CD14-positive monocyte (primary cell): ENCODE data around the gene OSTC. TPM values are rescaled to one million over a fixed set of nuclear protein-coding genes. Genes with fewer than 3 reads are reported as not detected.

ENCODE experiments used
- DNase-seq, 3 donors: peaks; one replicate each; pipeline ENCODE4 v3.0.0-alpha.2; 2011 to 2022
- H2AFZ ChIP-seq: 2 replicates; pipeline ENCODE4 v1.6.0; 2012; ENCODE audit warnings: mild to moderate bottlenecking, low read depth, low read length, inconsistent platforms; ENCODE audit not compliant: insufficient read depth, poor library complexity, severe bottlenecking
- H3K27ac ChIP-seq, 2 donors: 1 replicate in 1 of 2; 2 replicates in 1 of 2; pipeline ENCODE4 v1.5.1; 2012 to 2013; ENCODE audit warnings: low read length in 2 of 2, control low read depth in 1 of 2, inconsistent platforms in 1 of 2, low read depth in 1 of 2, mild to moderate bottlenecking in 1 of 2
- H3K27me3 ChIP-seq, 2 donors: one replicate each; pipeline versions ENCODE4 v1.6.0 to v1.6.1; 2011 to 2013; ENCODE audit warnings: low read length in 2 of 2; ENCODE audit not compliant: control insufficient read depth in 2 of 2, insufficient read depth in 2 of 2
- H3K36me3 ChIP-seq, 2 donors: replicated peaks in 1 of 2; 1 replicate in 1 of 2; 2 replicates in 1 of 2; pipeline versions ENCODE4 v1.5.1 to v1.6.1; 2012 to 2013; ENCODE audit warnings: low read length in 2 of 2, control low read depth in 1 of 2, inconsistent platforms in 1 of 2, mild to moderate bottlenecking in 1 of 2; ENCODE audit not compliant: insufficient read depth in 2 of 2, control insufficient read depth in 1 of 2
- H3K4me1 ChIP-seq, 2 donors: 1 replicate in 1 of 2; 2 replicates in 1 of 2; pipeline versions ENCODE4 v1.5.1 to v1.6.1; 2012 to 2013; ENCODE audit warnings: low read length in 2 of 2, control low read depth in 1 of 2, inconsistent platforms in 1 of 2, mild to moderate bottlenecking in 1 of 2, moderate library complexity in 1 of 2; ENCODE audit not compliant: insufficient read depth in 2 of 2, control insufficient read depth in 1 of 2
- H3K4me2 ChIP-seq: replicated peaks from 2 replicates; pipeline ENCODE3; 2012; ENCODE audit warnings: low read length, moderate library complexity, mild to moderate bottlenecking; ENCODE audit not compliant: poor library complexity, severe bottlenecking; ENCODE audit errors: extremely low read depth
- H3K4me3 ChIP-seq, 3 experiments: fragments of 200-600 bp in 1 of 3; sonication (generic) in 1 of 3; replicated peaks in 1 of 3; 1 replicate in 2 of 3; 2 replicates in 1 of 3; pipeline ENCODE4 v1.5.1; 2011 to 2013; ENCODE audit warnings: low read length in 3 of 3, mild to moderate bottlenecking in 3 of 3, control low read depth in 2 of 3, low read depth in 2 of 3, inconsistent platforms in 1 of 3, moderate library complexity in 1 of 3
- H3K79me2 ChIP-seq: 2 replicates; pipeline ENCODE4 v1.6.0; 2012; ENCODE audit warnings: mild to moderate bottlenecking, control low read depth, inconsistent platforms, low read length, moderate library complexity; ENCODE audit not compliant: insufficient read depth
- H3K9ac ChIP-seq: 2 replicates; pipeline ENCODE4 v1.6.0; 2017; ENCODE audit warnings: low read length, mild to moderate bottlenecking; ENCODE audit not compliant: insufficient read depth, poor library complexity, severe bottlenecking
- H3K9me3 ChIP-seq, 2 donors: replicated peaks in 1 of 2; 1 replicate in 1 of 2; 2 replicates in 1 of 2; pipeline versions ENCODE4 v1.5.1 to v1.6.1; 2012 to 2013; ENCODE audit warnings: low read length in 2 of 2, control low read depth in 1 of 2; ENCODE audit not compliant: control insufficient read depth in 1 of 2, insufficient read depth in 1 of 2
- H4K20me1 ChIP-seq: 2 replicates; pipeline ENCODE4 v1.6.0; 2012; ENCODE audit warnings: mild to moderate bottlenecking, low read length, control low read depth, moderate library complexity; ENCODE audit not compliant: insufficient read depth
- H3K27ac Mint-ChIP-seq, 7 donors: one replicate each; pipeline ENCODE4 v1.8.0; 2020; ENCODE audit warnings: mild to moderate bottlenecking in 7 of 7, mixed read lengths in 7 of 7, moderate library complexity in 6 of 7, inconsistent platforms in 2 of 7
- H3K27me3 Mint-ChIP-seq, 3 donors: one replicate each; pipeline ENCODE4 v1.8.0; 2021 to 2022; ENCODE audit warnings: low read depth in 3 of 3, mild to moderate bottlenecking in 3 of 3, mixed read lengths in 3 of 3, moderate library complexity in 3 of 3, inconsistent platforms in 1 of 3
- H3K36me3 Mint-ChIP-seq, 2 donors: one replicate each; pipeline ENCODE4 v1.8.0; 2020; ENCODE audit warnings: mixed read lengths in 2 of 2, inconsistent platforms in 1 of 2, mild to moderate bottlenecking in 1 of 2
- H3K4me1 Mint-ChIP-seq: one replicate; pipeline ENCODE4 v1.8.0; 2020; ENCODE audit warnings: mild to moderate bottlenecking, mixed read lengths
- H3K4me3 Mint-ChIP-seq, 2 donors: one replicate each; pipeline ENCODE4 v1.8.0; 2020; ENCODE audit warnings: mild to moderate bottlenecking in 2 of 2, mixed read lengths in 2 of 2, moderate library complexity in 1 of 2
- H3K9me3 Mint-ChIP-seq, 7 donors: one replicate each; pipeline ENCODE4 v1.8.0; 2020 to 2022; ENCODE audit warnings: mixed read lengths in 7 of 7, mild to moderate bottlenecking in 6 of 7, moderate library complexity in 6 of 7, inconsistent platforms in 2 of 7
- CTCF ChIP-seq: fragments of 200-600 bp; IDR thresholded peaks from one replicate; pipeline ENCODE4 v1.8.0; 2022; ENCODE audit warnings: antibody characterized with exemption, mild to moderate bottlenecking
- WGBS: methylation state at CpG from one replicate; pipeline ENCODE4 v1.1.5; 2013; ENCODE audit warnings: missing lambda C conversion rate; ENCODE audit not compliant: insufficient coverage; 5-methylcytosine and 5-hydroxymethylcytosine counted together
- intact Hi-C, 2 donors: fragments of 100-400 bp; cut with micrococcal nuclease; formaldehyde crosslinking; loops; one replicate each; pipeline versions ENCODE4 v1.15.0 to v1.15.1; 2023
- polyA plus RNA-seq, 3 donors: library from polyadenylated mRNA; depleted of rRNA in 1 of 3; unstranded in 2 of 3; stranded (reverse) in 1 of 3; fragments of 300-500 nt in 2 of 3; fragments of >200 nt in 1 of 3; fragmentation: Illumina TruSeq in 2 of 3; gene quantifications; 1 replicate in 2 of 3; 2 replicates in 1 of 3; pipeline ENCODE4 v1.2.3, GENCODE V29; 2012 to 2021

OSTC gene
- polyA plus RNA-seq, 3 donors = 68.5 to 156 (median 149) TPM

- peak within 1 kb of the TSS; percentile 90 to 95 (median 93) for H3K27ac Mint-ChIP-seq
- intact Hi-C loops = loop anchor here (2.0 kb wide), 1 partner anchor 30 kb away; the partner anchor contains the start of gene OSTC (in 2 of the 2)
- H3K9ac ChIP-seq = peak within 1 kb of the TSS; percentile 83
- no peaks in the 10 kb centered on the region for H3K27me3 Mint-ChIP-seq
- H3K4me3 ChIP-seq = peak within 1 kb of the TSS; percentile 90 to 100 (median 96)
- H3K9me3 Mint-ChIP-seq = peaks cover 0 to 8% (median 5%) of the 10 kb centered on the region in 7 donors
- no peak for TF ChIP-seq CTCF
- no peaks in the 10 kb centered on the region for H3K9me3 ChIP-seq
- H3K79me2 ChIP-seq = peaks cover 43% of the 10 kb centered on the region
- peak within 1 kb of the TSS; percentile 92 to 93 for H3K27ac ChIP-seq
- no peaks in the 10 kb centered on the region for H3K27me3 ChIP-seq
- H4K20me1 ChIP-seq = peaks cover 25% of the 10 kb centered on the region
- WGBS = 1% methylated on average over 21 of the region's 32 CpGs
- H3K4me2 ChIP-seq = peak within 1 kb of the TSS; percentile 71
- peaks cover 23% of the 10 kb centered on the region for H3K4me1 Mint-ChIP-seq
- DNase-seq = peak; percentile 98 to 99 (median 98)
- peaks cover 16 to 18% of the 10 kb centered on the region in 2 donors for H3K4me1 ChIP-seq
- peak within 1 kb of the TSS; percentile 90 for H2AFZ ChIP-seq
- H3K36me3 Mint-ChIP-seq = peaks cover 34 to 41% of the 10 kb centered on the region in 2 donors
- H3K36me3 ChIP-seq = peaks cover 37 to 38% of the 10 kb centered on the region in 2 donors
- H3K4me3 Mint-ChIP-seq = peak within 1 kb of the TSS; percentile 88 to 90
Measured at GRCh38 chr4:108620101-108620932, 30.1 kb upstream of the OSTC start, which contains the start of gene RPL34. Gene RPL34, plus strand, starts transcription at chr4:108620576. Its CDS starts 1,384 bp downstream, at chr4:108621960.
